Thoracic aorta (tissue), 2 donors: Measurements from ENCODE around the gene SRSF2. TPM values are rescaled to one million over a fixed set of nuclear protein-coding genes. Genes with fewer than 3 reads are reported as not detected.
"Not testable (repeated sequence)": the region's sequence is repeated elsewhere in the genome, so short reads cannot be mapped to it uniquely, and the experiment has no call there.

ENCODE experiments used
- ATAC-seq: fragments of 150-250 bp; one replicate; pipeline ENCODE4 v1.8.0; 2017; ENCODE audit warnings: low read depth; ENCODE audit not compliant: insufficient number of reproducible peaks, low FRiP score
- DNase-seq: peaks from one replicate; pipeline ENCODE4 v3.0.0-alpha.2; 2020; ENCODE audit warnings: low spot score
- H3K27ac ChIP-seq, 2 donors: fragments of 200-600 bp; sonication (generic); 1 replicate in 1 of 2; 2 replicates in 1 of 2; pipeline ENCODE4 v1.5.1; 2016; ENCODE audit warnings: mild to moderate bottlenecking in 2 of 2, moderate library complexity in 2 of 2
- H3K27me3 ChIP-seq: fragments of 200-600 bp; sonication (generic); replicated peaks from 2 replicates; pipeline ENCODE4 v1.6.0; 2016; ENCODE audit warnings: mild to moderate bottlenecking; ENCODE audit not compliant: insufficient read depth
- H3K36me3 ChIP-seq: fragments of 200-600 bp; sonication (generic); one replicate; pipeline ENCODE4 v1.5.1; 2016
- H3K4me1 ChIP-seq, 2 donors: fragments of 200-600 bp; sonication (generic); 1 replicate in 1 of 2; 2 replicates in 1 of 2; pipeline versions ENCODE4 v1.5.1 to v1.6.0; 2016; ENCODE audit warnings: low read depth in 2 of 2, mild to moderate bottlenecking in 1 of 2; ENCODE audit not compliant: control insufficient read depth in 1 of 2
- H3K4me3 ChIP-seq: fragments of 200-600 bp; sonication (generic); 2 replicates; pipeline ENCODE4 v1.5.1; 2016; ENCODE audit warnings: mild to moderate bottlenecking
- H3K9me3 ChIP-seq: fragments of 200-600 bp; sonication (generic); 2 replicates; pipeline ENCODE4 v1.5.1; 2016
- CTCF ChIP-seq: fragments of 200-600 bp; sonication (generic); IDR thresholded peaks from one replicate; pipeline ENCODE4 v1.5.1; 2019; ENCODE audit warnings: antibody characterized with exemption
- total RNA-seq, 2 donors: library from RNA; depleted of rRNA; stranded (reverse); fragments of >200 nt; gene quantifications; one replicate each; pipeline versions ENCODE4 v1.1.0 to v1.2.3, GENCODE V29; 2016

SRSF2 gene
- total RNA-seq, 2 donors from 2014 or later, result 265 to 266 TPM

GRCh38 chr17:76701471-76701967, 35.6 kb downstream of the SRSF2 start:
- TF ChIP-seq CTCF, result no peak
- Histone ChIP-seq H3K4me1 (peaks cover 41 to 71% of the 10 kb centered on the region in 2 donors), H3K27ac (peak overlapping the region; percentile 94 to 98), H3K27me3 (no peaks in the 10 kb centered on the region), H3K4me3 (peak overlapping the region; percentile 69), H3K36me3 (no peaks in the 10 kb centered on the region), H3K9me3 (no peaks in the 10 kb centered on the region)
- no peak for DNase-seq
- ATAC-seq, result no peak

GRCh38 chr17:76700617-76701470, 36.3 kb downstream of the SRSF2 start:
- peak overlapping the region; percentile 94 to 98 for H3K27ac ChIP-seq
- peak overlapping the region; percentile 69 for H3K4me3 ChIP-seq
- ATAC-seq (peak; percentile 80), DNase-seq (peak; percentile 55)
- H3K4me1 ChIP-seq, result peaks cover 42 to 75% of the 10 kb centered on the region in 2 donors
- no peak for TF ChIP-seq CTCF
- no peaks in the 10 kb centered on the region for H3K9me3 ChIP-seq
- H3K27me3 ChIP-seq, result no peaks in the 10 kb centered on the region
- no peaks in the 10 kb centered on the region for H3K36me3 ChIP-seq

- no peaks in the 10 kb centered on the region for H3K36me3 ChIP-seq
- ATAC-seq (no peak), DNase-seq (no peak)
- peaks cover 42 to 81% of the 10 kb centered on the region in 2 donors for H3K4me1 ChIP-seq
- TF ChIP-seq CTCF, result no peak
- no peaks in the 10 kb centered on the region for H3K27me3 ChIP-seq
- peak overlapping the region; percentile 69 for H3K4me3 ChIP-seq
- no peaks in the 10 kb centered on the region for H3K9me3 ChIP-seq
- H3K27ac ChIP-seq, result peak overlapping the region; percentile 94 to 98
These were observed 36.9 kb downstream of the SRSF2 start for GRCh38 chr17:76700270-76700616.

- ATAC-seq, H3K9me3 ChIP-seq, DNase-seq, H3K4me3 ChIP-seq, H3K27me3 ChIP-seq, H3K36me3 ChIP-seq: not testable (repeated sequence)
- Histone ChIP-seq H3K27ac (peak overlapping the region; percentile 94 to 98), H3K4me1 (peaks cover 46 to 93% of the 10 kb centered on the region in 2 donors)
These were observed 38.6 kb downstream of the SRSF2 start for GRCh38 chr17:76698466-76698977.

- DNase-seq, result no peak
- peaks cover 48 to 92% of the 10 kb centered on the region in 2 donors for H3K4me1 ChIP-seq
- TF ChIP-seq CTCF, result no peak
These were observed 39.2 kb downstream of the SRSF2 start for GRCh38 chr17:76697702-76698465.

More at GRCh38 chr17:76697702-76698465, 39.2 kb downstream of the SRSF2 start:
- H3K4me3 ChIP-seq, result peak overlapping the region; percentile 44
- ATAC-seq, result no peak
- no peaks in the 10 kb centered on the region for H3K27me3 ChIP-seq
- H3K36me3 ChIP-seq, result no peaks in the 10 kb centered on the region
- H3K27ac ChIP-seq, result peak overlapping the region; percentile 94 to 98
- no peaks in the 10 kb centered on the region for H3K9me3 ChIP-seq
